Measurements from ENCODE around the gene RAX2. TPM values are rescaled to one million over a fixed set of nuclear protein-coding genes. Genes with fewer than 3 reads are reported as not detected.

RAX2 gene
- total and polyA plus RNA-seq, 2 experiments from 2014 or later = not detected

DNA sequence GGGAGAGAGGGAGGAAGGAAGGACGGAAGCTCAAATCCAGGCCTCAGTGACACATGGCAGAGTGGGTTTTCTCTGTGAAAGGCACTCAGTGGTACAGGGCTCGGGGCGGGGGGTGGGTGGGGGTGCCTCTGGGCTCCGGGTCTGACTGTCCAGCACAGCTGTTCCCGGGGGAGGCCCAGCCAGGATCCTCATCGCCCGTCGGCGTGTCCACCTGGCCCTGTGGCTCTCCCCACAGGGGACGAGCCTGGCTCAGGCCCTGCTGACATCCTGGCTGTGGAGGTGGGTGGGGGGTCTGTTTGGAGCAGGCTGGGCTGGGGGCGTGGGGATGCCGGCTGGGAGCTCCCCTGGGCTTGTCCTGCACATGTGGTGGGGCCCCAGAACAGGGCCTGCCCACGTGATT, 32.4 kb upstream of the RAX2 start:
- no peak overlapping the region for H3K27ac ChIP-seq
- peaks cover 24% of the 10 kb centered on the region for H3K27me3 ChIP-seq (replicated peaks; ENCODE audit: insufficient read depth)
- in situ Hi-C loops (cut with MboI) = no loop called here
- H3K4me1 ChIP-seq (ENCODE audit: insufficient read depth) = no peaks in the 10 kb centered on the region
- WGBS, 2 experiments (ENCODE audit: low coverage in 1 of 2, low lambda C conversion rate in 2 of 2, missing lambda C conversion rate in 2 of 2) = 55 to 67% methylated on average over 7 to 10 of the region's 13 CpGs
- no peak overlapping the region for H3K4me3 ChIP-seq
- no peak overlapping the region for H3K4me2 ChIP-seq (ENCODE audit: unreplicated experiment)
- H3K9ac ChIP-seq = no peak overlapping the region
- no peaks in the 10 kb centered on the region for H3F3A ChIP-seq (ENCODE audit: insufficient read depth)
- no peak overlapping the region for H2AFZ ChIP-seq
- H3K9me2 ChIP-seq (ENCODE audit: insufficient read depth) = no peaks in the 10 kb centered on the region
- H3K79me2 ChIP-seq (ENCODE audit: insufficient read depth) = no peaks in the 10 kb centered on the region
- no peaks in the 10 kb centered on the region for H4K20me1 ChIP-seq (ENCODE audit: insufficient read depth)
- no peaks in the 10 kb centered on the region for H3K36me3 ChIP-seq (ENCODE audit: low read depth)
- TF ChIP-seq EZH2 (IDR thresholded peaks at IDR 0.05; ENCODE audit: insufficient read depth, poor library complexity, severe bottlenecking) (no peak), EZH2phosphoT487 (IDR thresholded peaks at IDR 0.05; ENCODE audit: insufficient read depth, low read depth) (no peak)
- no peak for DNase-seq
- H3K9me3 ChIP-seq (ENCODE audit: low read depth) = no peaks in the 10 kb centered on the region

DNA sequence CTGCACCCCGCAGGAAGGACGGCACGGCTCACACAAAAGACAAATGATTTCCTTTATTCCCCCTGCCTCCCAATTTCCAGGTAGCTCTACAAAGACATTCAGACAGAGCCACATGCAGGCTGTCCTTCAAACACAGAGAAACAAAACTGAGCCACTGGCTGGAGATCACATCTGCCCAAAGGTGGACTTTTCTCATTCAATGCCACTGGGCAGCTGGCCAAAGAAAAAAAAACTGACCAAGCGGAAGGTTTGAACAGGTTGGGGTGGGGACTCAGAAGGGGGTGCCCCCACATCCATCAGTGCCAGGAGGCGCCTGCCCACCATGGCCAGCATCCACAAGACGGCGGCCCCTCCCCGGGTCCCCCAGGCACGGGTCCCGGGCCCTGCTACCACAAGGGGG, 32.0 kb upstream of the RAX2 start:
- Histone ChIP-seq H3F3A (ENCODE audit: insufficient read depth) (no peaks in the 10 kb centered on the region), H3K4me2 (ENCODE audit: unreplicated experiment) (no peak overlapping the region), H3K9me2 (ENCODE audit: insufficient read depth) (no peaks in the 10 kb centered on the region), H3K27me3 (replicated peaks; ENCODE audit: insufficient read depth) (peaks cover 24% of the 10 kb centered on the region), H3K9me3 (ENCODE audit: low read depth) (no peaks in the 10 kb centered on the region), H3K79me2 (ENCODE audit: insufficient read depth) (no peaks in the 10 kb centered on the region), H3K4me1 (ENCODE audit: insufficient read depth) (no peaks in the 10 kb centered on the region), H4K20me1 (ENCODE audit: insufficient read depth) (no peaks in the 10 kb centered on the region), H3K36me3 (ENCODE audit: low read depth) (no peaks in the 10 kb centered on the region), H3K27ac (no peak overlapping the region), H3K9ac (no peak overlapping the region), H3K4me3 (no peak overlapping the region), H2AFZ (no peak overlapping the region)
- no peak for DNase-seq
- TF ChIP-seq EZH2phosphoT487 (IDR thresholded peaks at IDR 0.05; ENCODE audit: insufficient read depth, low read depth) (no peak), EZH2 (IDR thresholded peaks at IDR 0.05; ENCODE audit: insufficient read depth, poor library complexity, severe bottlenecking) (no peak)
- in situ Hi-C loops (cut with MboI) = no loop called here
- 48 to 55% methylated on average over 10 of the region's 10 CpGs for WGBS, 2 experiments (ENCODE audit: low coverage in 1 of 2, low lambda C conversion rate in 2 of 2, missing lambda C conversion rate in 2 of 2)

DNA sequence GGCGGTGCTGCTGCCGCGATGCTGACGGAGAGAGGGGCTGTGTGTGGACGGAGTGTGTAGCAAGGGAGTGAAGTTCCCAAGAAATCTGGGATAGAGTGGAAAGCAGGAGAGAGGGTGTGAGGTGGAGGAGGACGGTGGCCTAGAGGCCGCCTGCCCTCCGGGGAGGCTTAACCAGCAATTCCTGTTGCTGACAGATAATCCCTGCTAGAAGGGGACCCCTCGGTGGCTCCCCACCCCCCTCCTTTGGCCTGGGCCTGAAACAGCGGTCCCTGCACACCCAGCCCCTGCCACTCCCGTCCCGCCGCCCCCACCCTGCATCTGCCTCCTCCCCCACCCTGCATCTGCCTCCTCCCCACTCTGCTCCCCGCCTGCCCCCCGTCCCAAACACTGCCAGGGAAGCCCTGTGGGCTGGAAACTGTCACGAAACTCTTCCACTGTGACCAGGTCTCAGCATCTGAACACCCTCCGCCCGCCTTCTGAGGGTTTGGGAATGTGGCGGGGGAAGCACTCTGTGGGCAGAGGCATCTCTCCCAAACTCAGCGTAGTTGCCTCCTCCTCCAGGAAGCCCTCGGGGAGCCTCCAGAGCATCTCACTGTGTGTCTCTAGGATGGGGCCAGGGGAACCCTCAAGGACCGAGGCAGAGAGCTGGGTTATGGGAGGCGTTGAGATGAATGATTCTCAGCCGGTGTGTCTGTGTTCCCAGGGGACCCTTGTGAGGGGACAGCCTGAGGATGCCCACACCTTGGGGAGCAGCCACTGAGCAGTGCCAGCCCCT, 31.3 kb upstream of the RAX2 start:
- Histone ChIP-seq H3F3A (ENCODE audit: insufficient read depth) (no peaks in the 10 kb centered on the region), H2AFZ (no peak overlapping the region), H3K9me2 (ENCODE audit: insufficient read depth) (no peaks in the 10 kb centered on the region), H3K9ac (no peak overlapping the region), H3K27ac (no peak overlapping the region), H3K4me1 (ENCODE audit: insufficient read depth) (no peaks in the 10 kb centered on the region), H3K4me3 (no peak overlapping the region), H3K36me3 (ENCODE audit: low read depth) (no peaks in the 10 kb centered on the region), H3K79me2 (ENCODE audit: insufficient read depth) (no peaks in the 10 kb centered on the region), H3K9me3 (ENCODE audit: low read depth) (no peaks in the 10 kb centered on the region), H4K20me1 (ENCODE audit: insufficient read depth) (no peaks in the 10 kb centered on the region), H3K4me2 (ENCODE audit: unreplicated experiment) (no peak overlapping the region), H3K27me3 (replicated peaks; ENCODE audit: insufficient read depth) (peaks cover 24% of the 10 kb centered on the region)
- 42 to 49% methylated on average over 18 to 24 of the region's 24 CpGs for WGBS, 2 experiments (ENCODE audit: low coverage in 1 of 2, low lambda C conversion rate in 2 of 2, missing lambda C conversion rate in 2 of 2)
- in situ Hi-C loops (cut with MboI) = no loop called here
- DNase-seq = no peak
- TF ChIP-seq EZH2phosphoT487 (IDR thresholded peaks at IDR 0.05; ENCODE audit: insufficient read depth, low read depth) (no peak), EZH2 (IDR thresholded peaks at IDR 0.05; ENCODE audit: insufficient read depth, poor library complexity, severe bottlenecking) (no peak)

DNA sequence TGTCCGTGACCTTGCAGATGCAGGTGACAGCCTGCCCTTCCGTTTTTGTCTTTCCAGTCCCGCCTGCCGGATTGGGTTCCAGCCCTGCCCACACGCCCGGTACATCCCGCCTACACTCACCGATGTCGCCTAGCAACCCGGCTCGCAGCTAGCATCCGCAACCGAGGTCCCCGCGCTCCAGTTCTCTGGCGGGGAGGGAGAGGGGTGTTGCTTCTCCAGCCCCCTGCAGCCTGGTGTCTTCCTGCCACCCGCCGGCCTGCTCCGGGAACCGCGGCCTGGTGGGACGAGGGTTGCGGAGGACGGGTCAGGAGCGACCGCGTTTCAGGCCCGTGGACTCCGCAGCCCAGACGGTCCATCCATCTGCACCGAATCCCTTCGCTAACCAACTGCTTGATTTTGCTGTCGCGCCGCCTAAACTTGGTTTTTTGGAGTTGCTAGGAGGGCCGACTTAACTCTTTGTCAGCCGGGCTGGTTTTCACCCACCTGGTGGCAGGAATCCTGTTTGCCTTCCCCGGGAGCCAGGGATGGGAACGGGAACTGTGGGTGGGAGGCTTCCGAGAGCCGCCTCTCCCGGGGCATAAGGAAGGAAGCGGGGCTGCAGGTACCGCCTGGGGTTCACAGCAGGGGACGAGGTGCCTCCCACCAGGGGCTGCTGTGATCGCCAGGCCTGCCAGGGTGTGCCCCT, 29.5 kb upstream of the RAX2 start:
- DNase-seq = peak; percentile 45
- no peak overlapping the region for H3K9ac ChIP-seq
- no peaks in the 10 kb centered on the region for H3K4me1 ChIP-seq (ENCODE audit: insufficient read depth)
- in situ Hi-C loops (cut with MboI) = no loop called here
- H3F3A ChIP-seq (ENCODE audit: insufficient read depth) = no peaks in the 10 kb centered on the region
- H3K27me3 ChIP-seq (replicated peaks; ENCODE audit: insufficient read depth) = peaks cover 24% of the 10 kb centered on the region
- H3K79me2 ChIP-seq (ENCODE audit: insufficient read depth) = no peaks in the 10 kb centered on the region
- H3K4me2 ChIP-seq (ENCODE audit: unreplicated experiment) = peak overlapping the region; percentile 53
- H3K27ac ChIP-seq = no peak overlapping the region
- no peaks in the 10 kb centered on the region for H3K9me3 ChIP-seq (ENCODE audit: low read depth)
- no peaks in the 10 kb centered on the region for H3K9me2 ChIP-seq (ENCODE audit: insufficient read depth)
- WGBS, 2 experiments (ENCODE audit: low coverage in 1 of 2, low lambda C conversion rate in 2 of 2, missing lambda C conversion rate in 2 of 2) = 8 to 9% methylated on average over 39 to 45 of the region's 46 CpGs
- TF ChIP-seq EZH2phosphoT487 (IDR thresholded peaks at IDR 0.05; ENCODE audit: insufficient read depth, low read depth) (0 out of 2 replicates have a peak, but pooled peaks have one; percentile 22), EZH2 (IDR thresholded peaks at IDR 0.05; ENCODE audit: insufficient read depth, poor library complexity, severe bottlenecking) (peak; percentile 47)
- H3K36me3 ChIP-seq (ENCODE audit: low read depth) = no peaks in the 10 kb centered on the region
- 0 out of 2 replicates have a peak overlapping the region, but pooled peaks have one; percentile 22 for H3K4me3 ChIP-seq
- H4K20me1 ChIP-seq (ENCODE audit: insufficient read depth) = no peaks in the 10 kb centered on the region
- H2AFZ ChIP-seq = peak overlapping the region; percentile 42; the same call in 1 of the 2 replicates
